ENCODE data around the gene TRIM24. TPM values are rescaled to one million over a fixed set of nuclear protein-coding genes. Genes with fewer than 3 reads are reported as not detected.

Gene TRIM24
- total and polyA plus RNA-seq, 12 donors: 7.7 to 26.2 (median 18.9) TPM

DNA sequence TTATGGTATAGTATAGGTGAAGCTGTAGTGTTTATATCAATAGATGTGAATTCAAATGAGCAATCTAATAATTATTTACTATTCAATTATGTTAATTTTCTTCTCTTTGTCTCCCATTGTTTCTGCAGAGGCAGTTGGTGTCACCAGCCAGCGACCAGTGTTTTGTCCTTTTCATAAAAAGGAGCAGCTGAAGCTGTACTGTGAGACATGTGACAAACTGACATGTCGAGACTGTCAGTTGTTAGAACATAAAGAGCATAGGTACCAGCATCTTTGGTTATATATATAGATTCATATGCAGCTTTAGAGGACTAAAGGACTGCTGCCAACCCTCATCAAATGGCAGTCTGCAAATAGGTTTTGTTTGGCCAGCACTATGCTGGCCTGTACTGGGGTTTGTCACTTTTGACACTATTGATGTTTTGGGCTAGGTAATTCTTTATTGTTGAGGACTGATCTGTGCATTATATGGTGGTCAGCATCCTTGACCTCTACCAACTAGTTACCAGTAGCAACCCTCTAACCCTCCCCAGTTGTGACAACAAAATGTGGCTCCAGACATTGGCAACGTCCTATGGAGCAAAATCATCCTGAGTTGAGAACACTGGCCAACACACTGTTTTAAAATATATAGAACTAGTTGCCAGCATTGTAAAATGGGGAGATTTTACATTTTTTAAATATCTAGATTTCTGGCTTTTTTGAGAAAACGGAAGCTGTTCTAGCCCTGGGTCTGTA lies 59.2 kb downstream of the TRIM24 start:
- TF ChIP-seq, protein P1, sequence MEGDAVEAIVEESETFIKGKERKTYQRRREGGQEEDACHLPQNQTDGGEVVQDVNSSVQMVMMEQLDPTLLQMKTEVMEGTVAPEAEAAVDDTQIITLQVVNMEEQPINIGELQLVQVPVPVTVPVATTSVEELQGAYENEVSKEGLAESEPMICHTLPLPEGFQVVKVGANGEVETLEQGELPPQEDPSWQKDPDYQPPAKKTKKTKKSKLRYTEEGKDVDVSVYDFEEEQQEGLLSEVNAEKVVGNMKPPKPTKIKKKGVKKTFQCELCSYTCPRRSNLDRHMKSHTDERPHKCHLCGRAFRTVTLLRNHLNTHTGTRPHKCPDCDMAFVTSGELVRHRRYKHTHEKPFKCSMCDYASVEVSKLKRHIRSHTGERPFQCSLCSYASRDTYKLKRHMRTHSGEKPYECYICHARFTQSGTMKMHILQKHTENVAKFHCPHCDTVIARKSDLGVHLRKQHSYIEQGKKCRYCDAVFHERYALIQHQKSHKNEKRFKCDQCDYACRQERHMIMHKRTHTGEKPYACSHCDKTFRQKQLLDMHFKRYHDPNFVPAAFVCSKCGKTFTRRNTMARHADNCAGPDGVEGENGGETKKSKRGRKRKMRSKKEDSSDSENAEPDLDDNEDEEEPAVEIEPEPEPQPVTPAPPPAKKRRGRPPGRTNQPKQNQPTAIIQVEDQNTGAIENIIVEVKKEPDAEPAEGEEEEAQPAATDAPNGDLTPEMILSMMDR (IDR thresholded peaks at IDR 0.05): no peak

DNA sequence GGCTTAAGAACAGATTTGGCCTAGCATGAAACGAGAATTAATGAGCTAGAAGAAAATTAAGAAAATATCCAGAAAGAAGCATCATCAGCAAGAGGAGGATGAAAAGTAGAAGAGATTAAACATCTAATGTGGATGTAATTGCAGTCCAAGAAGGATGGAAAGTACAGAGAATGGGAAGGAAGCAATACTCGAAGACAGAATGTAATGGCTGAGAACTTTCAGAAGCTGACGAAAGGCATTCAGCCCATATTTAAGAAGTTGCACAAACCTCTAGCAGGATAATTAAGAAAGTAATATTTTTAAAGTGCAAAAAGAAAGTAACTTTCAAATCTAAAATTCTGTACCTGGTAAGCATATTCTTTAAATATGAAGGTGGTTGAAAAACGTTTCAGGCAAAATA lies 60.7 kb downstream of the TRIM24 start:
- 95 to 99% methylated on average over 4 of the region's 4 CpGs for WGBS, 2 donors

More for the DNA sequence above, 59.2 kb downstream of the TRIM24 start:
- intact Hi-C loops (cut with DNase I): loop anchor here in 1 of 10 donors (10.0 kb wide), 1 partner anchor 46 kb away; no protein-coding TSS in a partner anchor
- DNase-seq (no peak), ATAC-seq (no peak)
- Histone ChIP-seq H3K9me3 (no peaks in the 10 kb centered on the region), H3K4me1 (peaks cover 0 to 6% (median 2%) of the 10 kb centered on the region in 9 donors), H3K27ac (no peak overlapping the region), H3K27me3 (no peaks in the 10 kb centered on the region), H3K4me3 (no peak overlapping the region), H3K36me3 (peaks cover 0 to 90% (median 19%) of the 10 kb centered on the region in 9 donors)
- 88 to 95% methylated on average over 4 of the region's 4 CpGs for WGBS, 2 donors

DNA sequence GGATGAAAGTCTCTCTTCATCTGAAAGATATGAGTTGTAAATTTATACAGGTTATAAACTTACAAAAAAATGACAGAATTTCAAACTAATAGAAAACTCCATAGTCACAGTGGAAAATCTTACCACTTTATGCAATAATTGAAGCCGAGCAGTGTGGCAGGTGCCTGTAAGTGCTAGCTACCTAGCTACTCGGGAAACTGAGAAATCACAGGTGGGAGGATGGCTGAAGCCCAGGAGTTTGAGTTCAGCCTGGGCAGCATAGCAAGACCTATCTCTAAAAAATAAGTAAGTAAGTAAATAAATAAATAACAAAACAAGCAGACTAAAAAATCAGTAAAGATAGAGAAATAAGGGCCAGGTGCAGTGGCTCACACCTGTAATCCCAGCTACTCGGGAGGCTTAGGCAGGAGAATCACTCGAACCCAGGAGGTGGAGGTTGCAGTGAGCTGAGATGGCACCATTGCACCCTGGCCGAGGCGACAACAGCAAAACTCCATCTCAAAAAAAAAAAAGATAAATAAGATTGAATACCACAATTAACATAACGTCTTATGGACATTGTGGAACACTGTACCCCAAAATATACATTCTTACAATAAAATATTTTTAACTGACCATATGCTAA lies 61.9 kb downstream of the TRIM24 start:
- DNase-seq: no peak
- 99% methylated on average over 7 of the region's 7 CpGs for WGBS, 2 donors
- Histone ChIP-seq H3K9me3 (peaks cover 0 to 19% (median 10%) of the 10 kb centered on the region in 11 donors), H3K4me3 (no peak overlapping the region), H3K27ac (no peak overlapping the region), H3K27me3 (no peaks in the 10 kb centered on the region), H3K36me3 (peaks cover 0 to 99% (median 38%) of the 10 kb centered on the region in 9 donors), H3K4me1 (no peaks in the 10 kb centered on the region)
- no peak for ATAC-seq
- TF ChIP-seq, protein P1 (IDR thresholded peaks at IDR 0.05): no peak
- intact Hi-C loops (cut with DNase I): no loop called here

More for the DNA sequence above, 60.7 kb downstream of the TRIM24 start:
- Histone ChIP-seq H3K4me1 (no peaks in the 10 kb centered on the region), H3K27me3 (no peaks in the 10 kb centered on the region), H3K9me3 (peaks cover 0 to 7% (median 2%) of the 10 kb centered on the region in 11 donors), H3K36me3 (peaks cover 0 to 99% (median 27%) of the 10 kb centered on the region in 9 donors), H3K27ac (no peak overlapping the region), H3K4me3 (no peak overlapping the region)
- TF ChIP-seq, protein P1 (IDR thresholded peaks at IDR 0.05): no peak
- intact Hi-C loops (cut with DNase I): no loop called here
- ATAC-seq (no peak), DNase-seq (no peak)

DNA sequence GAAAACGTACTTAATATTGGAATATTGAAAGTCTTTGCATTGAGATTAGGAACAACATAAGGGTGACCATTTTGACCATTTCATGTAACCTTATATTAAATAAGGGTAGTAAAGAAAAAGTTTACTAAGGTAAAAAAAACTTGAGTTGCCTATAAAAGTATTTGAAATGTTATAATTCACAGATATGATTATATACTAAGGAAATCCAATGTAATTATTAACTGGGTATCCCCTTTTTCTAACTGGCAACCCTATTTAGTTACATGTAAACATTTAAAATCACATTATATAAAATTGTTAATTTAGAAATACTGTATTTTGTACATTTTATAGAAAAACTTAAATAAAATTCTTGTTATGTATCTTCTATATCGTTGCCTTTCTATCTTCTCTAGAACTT lies 64.2 kb downstream of the TRIM24 start:
- H3K9me3 ChIP-seq: peaks cover 0 to 42% (median 31%) of the 10 kb centered on the region in 11 donors
- H3K27ac ChIP-seq: no peak overlapping the region
- ATAC-seq: no peak
- WGBS, 2 donors: 92 to 95% methylated on average over 2 of the region's 2 CpGs
- TF ChIP-seq, protein P1 (IDR thresholded peaks at IDR 0.05): no peak
- H3K4me3 ChIP-seq: no peak overlapping the region
- H3K4me1 ChIP-seq: peaks cover 0 to 13% (median 0%) of the 10 kb centered on the region in 9 donors
- no peak for DNase-seq
- no peaks in the 10 kb centered on the region for H3K27me3 ChIP-seq
- H3K36me3 ChIP-seq: peaks cover 0 to 99% (median 50%) of the 10 kb centered on the region in 9 donors
- intact Hi-C loops (cut with DNase I): no loop called here

Data from heart right ventricle (tissue), 16 donors.